Measurements from ENCODE around the gene TRMT112.

TRMT112 gene

DNA sequence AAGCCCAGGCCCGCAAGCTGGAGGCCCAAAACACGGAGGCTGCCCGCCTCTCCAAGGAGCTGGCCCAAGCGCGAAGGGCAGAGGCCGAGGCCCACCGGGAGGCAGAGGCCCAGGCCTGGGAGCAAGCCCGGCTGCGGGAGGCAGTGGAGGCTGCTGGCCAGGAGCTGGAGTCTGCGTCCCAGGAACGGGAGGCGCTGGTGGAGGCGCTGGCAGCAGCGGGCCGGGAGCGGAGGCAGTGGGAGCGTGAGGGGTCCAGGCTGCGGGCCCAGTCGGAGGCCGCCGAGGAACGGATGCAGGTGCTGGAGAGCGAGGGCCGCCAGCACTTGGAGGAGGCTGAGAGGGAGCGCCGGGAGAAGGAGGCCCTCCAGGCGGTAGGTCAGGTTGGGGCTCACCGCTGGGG is 27.4 kb upstream of the TRMT112 start:
- H3K36me3 ChIP-seq (ENCODE audit: control insufficient read depth, insufficient read depth, low read length): peaks cover 2% of the 10 kb centered on the region
- H3K27me3 ChIP-seq (ENCODE audit: control insufficient read depth, insufficient read depth, low read length): no peaks in the 10 kb centered on the region
- H3K4me1 ChIP-seq (ENCODE audit: control insufficient read depth, insufficient read depth, low read length): peaks cover 9% of the 10 kb centered on the region
- H3K4me3 ChIP-seq (ENCODE audit: low read length): no peak overlapping the region
- no peak overlapping the region for H3K27ac ChIP-seq (ENCODE audit: low read depth, low read length)
- no peak overlapping the region for H3K9ac ChIP-seq (ENCODE audit: low read length)

DNA sequence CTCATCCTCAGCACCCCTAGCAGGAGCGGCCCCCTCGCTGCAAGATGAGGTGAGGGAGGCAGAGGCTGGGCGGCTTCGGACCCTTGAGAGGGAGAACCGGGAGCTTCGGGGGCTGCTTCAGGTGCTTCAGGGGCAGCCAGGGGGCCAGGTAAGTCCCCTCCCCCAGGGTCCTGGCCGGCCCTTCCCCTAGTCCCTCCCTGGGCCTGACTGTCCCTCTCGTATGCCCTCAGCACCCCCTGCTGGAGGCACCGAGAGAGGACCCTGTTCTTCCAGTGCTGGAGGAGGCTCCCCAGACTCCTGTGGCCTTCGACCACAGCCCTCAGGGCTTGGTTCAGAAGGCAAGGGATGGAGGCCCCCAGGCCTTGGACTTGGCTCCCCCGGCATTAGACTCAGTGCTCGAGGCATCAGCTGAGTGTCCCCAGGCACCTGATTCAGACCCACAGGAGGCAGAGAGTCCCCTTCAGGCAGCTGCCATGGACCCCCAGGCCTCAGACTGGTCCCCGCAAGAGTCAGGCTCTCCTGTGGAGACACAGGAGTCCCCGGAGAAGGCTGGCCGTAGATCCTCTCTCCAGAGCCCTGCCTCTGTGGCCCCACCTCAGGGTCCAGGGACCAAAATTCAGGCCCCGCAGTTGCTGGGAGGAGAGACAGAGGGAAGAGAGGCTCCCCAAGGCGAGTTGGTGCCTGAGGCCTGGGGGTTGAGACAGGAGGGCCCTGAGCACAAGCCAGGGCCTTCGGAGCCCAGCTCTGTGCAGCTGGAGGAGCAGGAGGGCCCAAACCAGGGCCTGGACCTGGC is 26.6 kb upstream of the TRMT112 start:
- Histone ChIP-seq H3K27me3 (ENCODE audit: control insufficient read depth, insufficient read depth, low read length) (no peaks in the 10 kb centered on the region), H3K27ac (ENCODE audit: low read depth, low read length) (no peak overlapping the region), H3K9ac (ENCODE audit: low read length) (no peak overlapping the region), H3K36me3 (ENCODE audit: control insufficient read depth, insufficient read depth, low read length) (peaks cover 2% of the 10 kb centered on the region), H3K4me1 (ENCODE audit: control insufficient read depth, insufficient read depth, low read length) (peaks cover 9% of the 10 kb centered on the region), H3K4me3 (ENCODE audit: low read length) (no peak overlapping the region)

DNA sequence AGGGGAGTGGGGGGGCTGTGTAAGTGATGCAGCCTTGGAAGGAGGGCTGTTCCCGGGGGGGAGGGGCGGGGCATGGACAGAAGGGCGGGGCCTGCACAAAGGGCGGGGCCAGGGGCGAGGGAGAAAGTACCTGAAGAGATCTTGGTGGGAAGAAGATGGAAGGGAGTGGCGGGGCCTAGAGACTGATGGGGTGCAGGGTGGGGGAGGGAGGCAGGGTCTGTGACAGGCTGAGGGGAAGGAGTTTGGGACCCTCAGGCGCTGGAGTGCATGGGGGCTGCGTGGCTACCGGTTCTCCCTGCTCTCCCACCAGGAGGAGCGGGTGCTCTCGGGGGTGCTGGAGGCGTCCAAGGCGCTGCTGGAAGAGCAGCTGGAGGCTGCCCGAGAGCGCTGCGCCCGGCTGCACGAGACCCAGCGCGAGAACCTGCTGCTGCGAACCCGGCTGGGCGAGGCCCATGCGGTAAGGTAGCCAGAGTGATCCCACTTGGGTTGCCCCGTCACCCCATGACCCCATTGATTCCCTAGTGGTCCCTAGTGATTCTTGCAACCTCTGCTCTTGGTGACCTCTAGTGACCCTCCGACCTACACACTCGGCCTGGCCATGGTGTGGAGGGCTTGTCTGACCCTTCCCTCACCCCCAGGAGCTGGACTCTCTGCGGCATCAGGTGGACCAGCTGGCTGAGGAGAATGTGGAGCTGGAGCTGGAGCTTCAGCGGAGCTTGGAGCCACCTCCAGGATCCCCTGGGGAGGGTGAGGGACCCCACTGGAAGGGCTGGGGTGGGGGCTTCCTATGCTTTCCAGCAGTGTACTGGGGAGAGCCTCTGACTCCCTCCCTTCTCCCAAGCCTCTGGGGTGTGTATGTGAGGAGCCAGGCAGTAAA is 25.7 kb upstream of the TRMT112 start:
- peaks cover 9% of the 10 kb centered on the region for H3K4me1 ChIP-seq (ENCODE audit: control insufficient read depth, insufficient read depth, low read length)
- peaks cover 2% of the 10 kb centered on the region for H3K36me3 ChIP-seq (ENCODE audit: control insufficient read depth, insufficient read depth, low read length)
- H3K27me3 ChIP-seq (ENCODE audit: control insufficient read depth, insufficient read depth, low read length): no peaks in the 10 kb centered on the region
- no peak overlapping the region for H3K9ac ChIP-seq (ENCODE audit: low read length)
- H3K27ac ChIP-seq (ENCODE audit: low read depth, low read length): peak overlapping the region; percentile 71
- H3K4me3 ChIP-seq (ENCODE audit: low read length): peak overlapping the region; percentile 58

GRCh38 chr11:64341851-64342791 is 24.8 kb upstream of the TRMT112 start:
- peaks cover 9% of the 10 kb centered on the region for H3K4me1 ChIP-seq (ENCODE audit: control insufficient read depth, insufficient read depth, low read length)
- H3K9ac ChIP-seq (ENCODE audit: low read length): peak overlapping the region; percentile 19
- no peaks in the 10 kb centered on the region for H3K27me3 ChIP-seq (ENCODE audit: control insufficient read depth, insufficient read depth, low read length)
- H3K27ac ChIP-seq (ENCODE audit: low read depth, low read length): peak overlapping the region; percentile 71
- H3K4me3 ChIP-seq (ENCODE audit: low read length): peak overlapping the region; percentile 58
- H3K36me3 ChIP-seq (ENCODE audit: control insufficient read depth, insufficient read depth, low read length): peaks cover under 1% of the 10 kb centered on the region

GRCh38 chr11:64341429-64341828 is 24.1 kb upstream of the TRMT112 start:
- Histone ChIP-seq H3K27ac (ENCODE audit: low read depth, low read length) (no peak overlapping the region), H3K36me3 (ENCODE audit: control insufficient read depth, insufficient read depth, low read length) (no peaks in the 10 kb centered on the region), H3K4me3 (ENCODE audit: low read length) (peak overlapping the region; percentile 58)

DNA sequence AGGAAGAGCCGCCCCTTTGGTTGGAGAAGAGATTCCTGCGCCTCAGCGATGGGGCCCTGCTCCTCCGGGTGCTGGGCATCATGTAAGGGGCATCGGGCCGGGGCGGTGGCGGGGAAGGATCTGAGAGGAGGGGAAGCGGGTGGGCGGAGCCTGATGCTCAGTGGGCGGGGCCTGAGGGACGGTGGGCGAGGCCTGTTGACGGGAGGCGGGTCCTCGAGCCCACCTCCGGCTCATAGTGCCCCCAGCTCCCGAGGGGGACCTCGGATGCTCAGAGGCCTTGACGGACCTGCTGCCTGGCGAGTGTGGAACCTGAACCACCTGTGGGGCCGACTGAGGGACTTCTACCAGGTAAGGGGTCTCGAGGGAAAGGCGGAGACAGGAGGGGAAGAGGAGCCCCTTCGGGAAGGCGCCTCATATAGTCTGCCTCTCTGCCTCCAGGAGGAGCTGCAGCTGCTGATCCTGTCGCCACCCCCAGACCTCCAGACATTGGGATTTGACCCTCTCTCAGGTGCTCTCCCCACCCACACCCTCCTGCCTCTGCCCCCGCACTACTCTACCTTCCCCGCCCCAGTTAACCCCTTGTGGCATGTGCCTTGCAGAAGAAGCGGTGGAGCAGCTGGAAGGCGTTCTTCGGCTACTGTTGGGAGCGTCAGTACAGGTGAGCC is 23.4 kb upstream of the TRMT112 start:
- Histone ChIP-seq H3K36me3 (ENCODE audit: control insufficient read depth, insufficient read depth, low read length) (no peaks in the 10 kb centered on the region), H3K9ac (ENCODE audit: low read length) (no peak overlapping the region), H3K4me1 (ENCODE audit: control insufficient read depth, insufficient read depth, low read length) (peaks cover 9% of the 10 kb centered on the region), H3K27ac (ENCODE audit: low read depth, low read length) (no peak overlapping the region), H3K4me3 (ENCODE audit: low read length) (peak overlapping the region; percentile 58), H3K27me3 (ENCODE audit: control insufficient read depth, insufficient read depth, low read length) (no peaks in the 10 kb centered on the region)

More at GRCh38 chr11:64341429-64341828, 24.1 kb upstream of the TRMT112 start:
- H3K27me3 ChIP-seq (ENCODE audit: control insufficient read depth, insufficient read depth, low read length): no peaks in the 10 kb centered on the region
- no peak overlapping the region for H3K9ac ChIP-seq (ENCODE audit: low read length)
- peaks cover 9% of the 10 kb centered on the region for H3K4me1 ChIP-seq (ENCODE audit: control insufficient read depth, insufficient read depth, low read length)

- Histone ChIP-seq H3K36me3 (ENCODE audit: control insufficient read depth, insufficient read depth, low read length) (no peaks in the 10 kb centered on the region), H3K4me3 (ENCODE audit: low read length) (peak within 1 kb of the TSS; percentile 58), H3K9ac (ENCODE audit: low read length) (no peak within 1 kb of the TSS), H3K27me3 (ENCODE audit: control insufficient read depth, insufficient read depth, low read length) (no peaks in the 10 kb centered on the region), H3K4me1 (ENCODE audit: control insufficient read depth, insufficient read depth, low read length) (peaks cover 9% of the 10 kb centered on the region), H3K27ac (ENCODE audit: low read depth, low read length) (no peak within 1 kb of the TSS)
Measured at GRCh38 chr11:64339754-64340408, 22.5 kb upstream of the TRMT112 start, which contains the start of gene CCDC88B. TSS of gene CCDC88B (plus strand) at chr11:64340204. CDS start at chr11:64340267, 63 bp downstream.

DNA sequence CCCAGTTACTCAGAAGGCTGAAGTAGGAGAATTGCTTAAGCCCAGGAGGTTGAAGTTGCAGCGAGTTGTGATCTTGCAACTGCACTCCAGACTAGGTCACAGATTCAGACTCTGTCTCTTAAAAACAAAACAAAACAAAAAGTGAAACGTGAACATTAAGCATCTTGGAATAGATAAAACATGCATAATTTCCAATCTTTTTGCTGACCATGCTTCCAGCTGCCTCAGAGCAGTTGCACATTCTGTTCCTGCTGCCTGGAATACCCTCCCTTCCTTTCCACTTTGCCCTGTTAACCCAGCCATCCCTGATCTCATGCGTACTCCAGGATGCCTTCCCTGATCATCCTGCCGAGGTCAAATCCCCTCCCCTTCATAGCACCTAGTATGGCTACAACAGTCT is 21.9 kb upstream of the TRMT112 start:
- Histone ChIP-seq H3K4me1 (ENCODE audit: control insufficient read depth, insufficient read depth, low read length) (peaks cover 9% of the 10 kb centered on the region), H3K36me3 (ENCODE audit: control insufficient read depth, insufficient read depth, low read length) (no peaks in the 10 kb centered on the region), H3K27me3 (ENCODE audit: control insufficient read depth, insufficient read depth, low read length) (no peaks in the 10 kb centered on the region), H3K4me3 (ENCODE audit: low read length) (no peak overlapping the region), H3K9ac (ENCODE audit: low read length) (no peak overlapping the region), H3K27ac (ENCODE audit: low read depth, low read length) (no peak overlapping the region)

GRCh38 chr11:64338716-64339115 is 21.4 kb upstream of the TRMT112 start:
- Histone ChIP-seq H3K4me3 (ENCODE audit: low read length) (no peak overlapping the region), H3K36me3 (ENCODE audit: control insufficient read depth, insufficient read depth, low read length) (no peaks in the 10 kb centered on the region), H3K27me3 (ENCODE audit: control insufficient read depth, insufficient read depth, low read length) (no peaks in the 10 kb centered on the region), H3K27ac (ENCODE audit: low read depth, low read length) (no peak overlapping the region), H3K9ac (ENCODE audit: low read length) (no peak overlapping the region), H3K4me1 (ENCODE audit: control insufficient read depth, insufficient read depth, low read length) (peaks cover 9% of the 10 kb centered on the region)

GRCh38 chr11:64337538-64338249 is 20.3 kb upstream of the TRMT112 start:
- Histone ChIP-seq H3K27ac (ENCODE audit: low read depth, low read length) (no peak overlapping the region), H3K9ac (ENCODE audit: low read length) (no peak overlapping the region), H3K4me3 (ENCODE audit: low read length) (no peak overlapping the region), H3K36me3 (ENCODE audit: control insufficient read depth, insufficient read depth, low read length) (no peaks in the 10 kb centered on the region), H3K27me3 (ENCODE audit: control insufficient read depth, insufficient read depth, low read length) (no peaks in the 10 kb centered on the region), H3K4me1 (ENCODE audit: control insufficient read depth, insufficient read depth, low read length) (peaks cover 4% of the 10 kb centered on the region)

Data from rectal smooth muscle tissue (tissue), 1 donor.